Left ventricle myocardium inferior (tissue), 1 donor: ENCODE data around the gene NCKAP5. TPM values are rescaled to one million over a fixed set of nuclear protein-coding genes. Genes with fewer than 3 reads are reported as not detected.

Experiments used
- DNase-seq: peaks from one replicate; pipeline ENCODE4 v3.0.0-alpha.2; 2020
- H3K27ac ChIP-seq: fragments of 200-600 bp; replicated peaks from 2 replicates; pipeline ENCODE4 v1.8.0; 2021
- H3K27me3 ChIP-seq: fragments of 200-600 bp; 2 replicates; pipeline ENCODE4 v1.8.0; 2021; ENCODE audit warnings: low read depth
- H3K36me3 ChIP-seq: fragments of 200-600 bp; 2 replicates; pipeline ENCODE4 v1.8.0; 2021
- H3K4me1 ChIP-seq: fragments of 200-600 bp; 2 replicates; pipeline ENCODE4 v1.8.0; 2021
- H3K4me3 ChIP-seq: fragments of 200-600 bp; 2 replicates; pipeline ENCODE4 v1.8.0; 2021; ENCODE audit warnings: mild to moderate bottlenecking, moderate library complexity
- H3K9me3 ChIP-seq: fragments of 200-600 bp; replicated peaks from 2 replicates; pipeline ENCODE4 v1.8.0; 2021
- intact Hi-C: fragments of 100-400 bp; cut with micrococcal nuclease; formaldehyde crosslinking; loops from one replicate; pipeline ENCODE4 v1.11.0; 2022
- total RNA-seq: library from RNA; stranded (reverse); fragmentation: NEBNext Ultra II Directional; extraction: Animal tissue kit (Norgen Biotek cat#: 25700); gene quantifications from one replicate; pipeline ENCODE4 v1.2.1, GENCODE V29; 2021
- TF ChIP-seq, protein P1 (sequence below): fragments of 200-600 bp; IDR thresholded peaks from 2 replicates; pipeline ENCODE4 v1.8.0; 2021; ENCODE audit warnings: antibody characterized with exemption, mild to moderate bottlenecking, borderline replicate concordance
- donor health status: DM: no; HTN: yes; CAD: no; lungs with severe emphysema.

Gene NCKAP5
- total RNA-seq, 1 donor from 2014 or later, result 6.0 TPM

DNA sequence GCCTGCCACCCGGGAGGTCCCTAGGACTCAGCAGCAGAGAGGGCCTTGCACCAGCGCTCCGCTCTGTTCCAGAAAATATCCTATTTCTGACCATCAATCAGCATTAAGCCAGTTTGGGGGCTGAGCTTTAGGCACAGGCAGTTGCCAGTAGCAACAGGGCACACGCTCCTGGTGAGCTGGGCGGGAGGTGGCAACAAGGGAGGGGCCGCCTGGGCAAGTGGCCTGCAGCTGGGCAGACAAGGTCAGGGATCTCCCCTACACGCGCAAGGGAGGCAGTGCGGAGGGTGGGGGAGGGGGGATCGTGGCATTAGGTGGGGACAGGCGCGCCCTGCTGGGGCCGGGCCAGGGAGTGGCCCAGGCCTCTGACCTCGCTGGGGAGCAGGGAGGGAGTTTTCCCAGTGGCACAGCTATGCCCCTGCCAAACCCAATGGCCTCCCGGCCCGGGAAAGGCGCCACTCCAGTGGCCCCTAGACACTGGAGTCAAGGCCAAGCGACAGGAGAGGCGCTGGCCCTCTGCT, 302.8 kb downstream of the NCKAP5 start:
- intact Hi-C loops, result no loop called here
- Histone ChIP-seq H3K4me3 (peak overlapping the region; percentile 68), H3K9me3 (no peaks in the 10 kb centered on the region), H3K4me1 (peaks cover 27% of the 10 kb centered on the region), H3K36me3 (no peaks in the 10 kb centered on the region), H3K27me3 (peaks cover 14% of the 10 kb centered on the region), H3K27ac (peak overlapping the region; percentile 52)
- DNase-seq, result peak; percentile 53
- TF ChIP-seq, protein P1, sequence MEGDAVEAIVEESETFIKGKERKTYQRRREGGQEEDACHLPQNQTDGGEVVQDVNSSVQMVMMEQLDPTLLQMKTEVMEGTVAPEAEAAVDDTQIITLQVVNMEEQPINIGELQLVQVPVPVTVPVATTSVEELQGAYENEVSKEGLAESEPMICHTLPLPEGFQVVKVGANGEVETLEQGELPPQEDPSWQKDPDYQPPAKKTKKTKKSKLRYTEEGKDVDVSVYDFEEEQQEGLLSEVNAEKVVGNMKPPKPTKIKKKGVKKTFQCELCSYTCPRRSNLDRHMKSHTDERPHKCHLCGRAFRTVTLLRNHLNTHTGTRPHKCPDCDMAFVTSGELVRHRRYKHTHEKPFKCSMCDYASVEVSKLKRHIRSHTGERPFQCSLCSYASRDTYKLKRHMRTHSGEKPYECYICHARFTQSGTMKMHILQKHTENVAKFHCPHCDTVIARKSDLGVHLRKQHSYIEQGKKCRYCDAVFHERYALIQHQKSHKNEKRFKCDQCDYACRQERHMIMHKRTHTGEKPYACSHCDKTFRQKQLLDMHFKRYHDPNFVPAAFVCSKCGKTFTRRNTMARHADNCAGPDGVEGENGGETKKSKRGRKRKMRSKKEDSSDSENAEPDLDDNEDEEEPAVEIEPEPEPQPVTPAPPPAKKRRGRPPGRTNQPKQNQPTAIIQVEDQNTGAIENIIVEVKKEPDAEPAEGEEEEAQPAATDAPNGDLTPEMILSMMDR, result no peak

DNA sequence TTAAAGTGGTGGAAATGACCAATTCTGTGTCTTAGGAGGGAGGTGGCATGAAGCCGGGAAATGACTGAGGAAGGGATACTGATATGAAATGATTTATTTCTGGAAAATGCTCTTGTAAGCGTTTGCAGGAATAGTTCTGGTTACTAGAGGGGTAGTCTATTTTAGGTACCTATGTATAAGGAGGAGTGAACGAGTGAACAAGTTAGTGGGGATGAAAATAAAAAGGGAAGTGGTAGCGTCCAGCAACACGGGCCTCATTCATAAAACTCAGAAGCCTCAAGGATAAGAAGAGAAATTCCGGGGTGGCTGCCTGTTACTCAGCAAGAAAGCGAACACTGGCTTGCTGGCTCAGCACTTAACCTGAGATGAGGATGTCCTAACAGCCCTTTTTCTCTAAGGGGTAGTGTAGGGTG, 303.3 kb downstream of the NCKAP5 start:
- H3K27ac ChIP-seq, result peak overlapping the region; percentile 52
- peak overlapping the region; percentile 68 for H3K4me3 ChIP-seq
- peaks cover 14% of the 10 kb centered on the region for H3K27me3 ChIP-seq
- TF ChIP-seq, protein P1, result no peak
- no peaks in the 10 kb centered on the region for H3K36me3 ChIP-seq
- H3K4me1 ChIP-seq, result peaks cover 27% of the 10 kb centered on the region
- H3K9me3 ChIP-seq, result no peaks in the 10 kb centered on the region
- intact Hi-C loops, result no loop called here
- DNase-seq, result no peak

DNA sequence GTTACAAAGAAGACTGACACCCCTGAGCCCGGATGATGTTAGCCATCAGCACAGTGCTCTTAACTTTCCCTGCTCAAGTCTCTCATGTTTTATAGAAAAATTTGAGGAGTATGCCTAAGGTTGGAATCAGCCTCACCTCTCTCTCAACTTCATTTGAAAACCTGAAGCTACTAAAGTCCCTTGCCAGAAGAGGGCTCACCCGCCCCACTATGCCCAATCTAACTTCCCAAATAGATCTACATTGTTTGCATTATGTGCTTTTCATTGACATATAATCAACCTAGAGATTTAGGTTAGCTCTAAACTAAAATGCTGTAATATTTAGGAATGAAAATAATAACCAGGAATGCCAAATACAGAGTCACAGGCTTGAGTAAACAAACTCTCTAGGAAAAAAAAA, 305.4 kb downstream of the NCKAP5 start:
- Histone ChIP-seq H3K9me3 (no peaks in the 10 kb centered on the region), H3K27me3 (peaks cover 14% of the 10 kb centered on the region), H3K4me1 (peaks cover 27% of the 10 kb centered on the region), H3K27ac (no peak overlapping the region), H3K4me3 (no peak overlapping the region), H3K36me3 (no peaks in the 10 kb centered on the region)
- TF ChIP-seq, protein P1, result peak; percentile 24
- DNase-seq, result no peak
- intact Hi-C loops, result no loop called here

DNA sequence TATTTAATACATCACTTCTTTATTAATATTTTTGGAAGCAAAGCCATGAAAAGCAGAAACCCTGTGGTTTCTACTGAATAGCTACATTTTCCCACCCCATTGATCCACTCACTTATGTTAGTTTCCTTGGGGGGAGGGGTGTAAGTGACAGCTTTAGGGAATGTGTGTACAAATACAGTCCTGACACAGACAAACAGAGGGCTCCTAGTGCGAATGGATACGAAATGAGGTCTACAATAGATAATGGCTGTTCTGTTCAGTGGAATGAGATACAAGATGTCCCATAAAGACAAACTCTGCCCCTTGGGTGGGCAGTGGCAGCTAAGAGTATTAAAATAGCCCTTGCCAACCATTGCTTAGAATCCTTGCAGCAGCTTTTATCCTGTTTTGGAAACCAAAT, 312.9 kb downstream of the NCKAP5 start:
- intact Hi-C loops, result no loop called here
- TF ChIP-seq, protein P1, result no peak

DNA sequence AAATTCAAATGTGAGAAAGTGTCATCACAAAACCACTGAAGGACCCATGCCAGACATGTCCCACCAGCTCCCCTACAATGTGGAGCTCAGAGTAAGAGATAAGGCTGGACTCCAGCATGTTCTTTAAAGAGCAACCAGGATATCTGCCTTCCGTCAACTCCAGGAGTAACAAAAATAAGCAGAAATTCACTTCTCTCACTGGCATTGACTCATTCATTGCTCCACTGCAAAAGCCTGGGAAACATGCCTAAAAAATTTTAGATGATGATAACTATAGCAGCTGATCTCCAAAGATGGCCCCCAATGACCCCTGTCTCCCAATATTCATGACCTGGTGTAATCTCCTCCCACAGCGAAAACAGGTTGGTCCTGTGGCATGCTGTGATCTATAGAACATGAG, 314.5 kb downstream of the NCKAP5 start:
- intact Hi-C loops, result no loop called here
- H3K4me3 ChIP-seq, result no peak overlapping the region
- DNase-seq, result no peak
- H3K9me3 ChIP-seq, result no peaks in the 10 kb centered on the region
- no peaks in the 10 kb centered on the region for H3K27me3 ChIP-seq
- no peak overlapping the region for H3K27ac ChIP-seq
- TF ChIP-seq, protein P1, result no peak
- H3K4me1 ChIP-seq, result peaks cover 2% of the 10 kb centered on the region
- no peaks in the 10 kb centered on the region for H3K36me3 ChIP-seq

More for the DNA sequence above, 312.9 kb downstream of the NCKAP5 start:
- no peaks in the 10 kb centered on the region for H3K4me1 ChIP-seq
- no peaks in the 10 kb centered on the region for H3K27me3 ChIP-seq
- no peak overlapping the region for H3K4me3 ChIP-seq
- no peaks in the 10 kb centered on the region for H3K9me3 ChIP-seq
- no peak overlapping the region for H3K27ac ChIP-seq
- no peak for DNase-seq
- no peaks in the 10 kb centered on the region for H3K36me3 ChIP-seq
